GM19463 (cell line): ENCODE measurements around the gene EVA1B.

Source experiments
- ATAC-seq: cut with Tn5 transposase; IDR thresholded peaks from one replicate; pipeline ENCODE4 v1.9.1; 2021; ENCODE audit warnings: mild to moderate bottlenecking, moderate library complexity; ENCODE audit not compliant: unreplicated experiment

Gene EVA1B

DNA sequence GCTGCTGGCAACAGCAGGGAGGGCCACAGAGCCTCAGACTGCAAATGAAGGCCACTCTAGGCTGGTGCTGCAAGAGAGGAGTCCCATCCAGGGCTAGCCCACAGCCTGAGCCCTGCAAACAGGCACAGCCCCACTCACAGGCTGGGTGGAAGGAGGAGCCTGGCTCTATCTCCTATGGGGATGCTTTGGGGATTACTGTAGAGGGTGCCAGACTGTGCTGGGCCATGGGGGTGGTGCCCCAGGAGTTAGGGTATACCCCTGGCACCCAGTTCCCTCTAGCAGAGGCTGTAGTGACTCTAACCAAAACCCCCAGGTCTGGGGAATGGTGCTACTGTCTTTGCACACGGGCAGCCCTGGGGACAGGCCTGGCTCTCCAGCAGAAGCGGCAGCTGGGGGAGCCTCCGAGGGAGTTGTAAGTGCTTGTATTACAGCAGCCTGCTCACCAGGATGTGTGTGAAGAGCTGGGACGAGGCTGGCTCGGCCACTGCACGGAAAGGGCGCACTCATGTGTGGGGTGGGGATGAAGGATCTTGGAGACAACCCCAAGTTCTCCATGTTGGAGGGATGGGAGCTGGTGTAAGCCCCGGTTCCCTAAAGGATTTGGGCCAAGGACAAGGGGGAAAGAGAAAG lies 23.4 kb upstream of the EVA1B start:
- ATAC-seq: no peak

DNA sequence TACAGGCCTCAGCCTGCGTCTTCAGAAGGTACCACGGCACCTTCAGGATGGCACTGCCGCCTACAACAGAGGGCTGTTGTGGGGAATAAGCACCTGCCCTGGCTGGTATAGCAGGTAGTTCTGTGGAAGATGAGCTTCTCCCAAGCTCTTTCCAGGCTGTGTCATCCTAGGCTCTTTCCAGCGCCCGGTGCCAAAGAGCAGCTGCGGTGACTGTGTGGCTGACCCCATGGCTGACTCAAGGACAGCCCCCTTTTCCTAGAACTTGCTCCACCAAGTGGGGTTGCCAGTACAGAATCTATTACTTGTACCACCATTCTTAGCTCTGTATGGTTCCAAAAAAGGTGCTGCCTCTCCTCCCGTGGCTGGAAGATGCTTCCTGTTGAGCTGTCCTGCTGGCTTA lies 21.9 kb upstream of the EVA1B start:
- ATAC-seq: no peak

DNA sequence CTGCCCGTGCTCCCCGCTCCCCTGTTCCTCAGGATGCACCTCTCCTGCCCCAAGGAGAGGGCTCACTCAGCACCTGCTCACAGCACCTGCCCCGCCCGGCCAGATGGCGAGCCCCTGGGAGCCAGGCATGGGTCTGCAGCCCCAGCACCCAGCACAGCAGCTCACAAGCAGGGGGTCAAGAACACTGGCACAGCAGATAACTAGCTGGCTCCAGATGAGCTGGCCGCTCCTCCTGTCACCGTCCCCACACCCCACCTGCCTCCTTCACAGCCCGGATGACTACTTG lies 20.9 kb upstream of the EVA1B start:
- no peak for ATAC-seq

DNA sequence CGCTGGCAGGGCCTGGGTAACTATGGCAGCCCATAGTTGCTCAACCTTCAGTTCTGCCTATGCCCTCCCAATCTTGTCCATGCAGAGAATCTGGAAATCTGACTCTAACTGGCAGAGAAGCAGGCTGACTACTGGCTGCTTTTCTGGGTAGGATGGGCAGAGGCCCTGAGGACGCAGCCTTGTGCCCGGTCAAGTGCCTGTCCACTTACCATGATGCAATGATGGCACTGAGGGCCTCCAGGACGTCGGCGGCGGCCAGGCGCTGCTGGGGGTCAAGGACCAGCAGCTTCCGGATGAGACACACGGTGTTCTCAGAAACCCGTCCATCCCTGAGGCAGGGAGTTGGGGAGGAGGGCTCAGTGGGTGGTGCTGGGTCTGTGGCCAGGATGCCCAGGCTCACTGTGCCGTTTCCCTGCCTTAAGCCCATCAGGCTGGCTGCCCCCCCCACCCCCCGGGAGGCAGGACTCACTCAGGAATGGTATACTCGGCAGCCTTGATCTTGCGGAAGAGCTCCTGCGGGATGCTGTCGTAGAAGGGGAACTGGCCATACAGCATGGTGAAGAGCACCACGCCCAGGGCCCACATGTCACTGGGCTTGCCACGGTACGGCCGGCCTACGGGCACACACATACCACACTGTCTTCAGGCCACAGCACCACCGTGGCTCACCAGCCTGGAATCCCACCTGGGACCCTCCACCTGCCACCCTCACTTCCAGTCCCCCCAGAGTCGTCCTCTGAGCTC lies 20.4 kb upstream of the EVA1B start:
- ATAC-seq: no peak

- ATAC-seq: no peak
These were observed 19.2 kb upstream of the EVA1B start for GRCh38 chr1:36342426-36343185.

- no peak for ATAC-seq
These were observed 18.3 kb upstream of the EVA1B start for GRCh38 chr1:36341626-36342320.

DNA sequence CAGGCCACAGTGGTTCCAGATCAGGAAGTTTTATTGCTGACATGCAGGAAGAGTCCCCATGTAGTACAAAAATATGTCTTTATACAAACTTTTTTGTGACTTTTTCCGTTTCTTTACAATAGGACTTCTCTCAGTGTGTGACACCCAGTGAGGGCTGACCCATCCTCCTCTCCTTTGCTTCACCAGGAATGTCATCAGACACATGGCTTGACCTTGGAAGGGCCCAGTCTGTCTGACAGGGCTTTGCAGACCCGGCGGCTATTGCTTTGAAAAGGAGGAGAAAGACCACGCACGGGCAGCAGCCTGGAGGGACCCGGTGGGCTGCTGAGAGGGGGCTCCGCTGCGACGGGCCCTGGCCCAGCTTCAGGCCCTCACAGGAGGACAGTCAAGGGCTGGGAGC lies 16.2 kb upstream of the EVA1B start:
- ATAC-seq: no peak

DNA sequence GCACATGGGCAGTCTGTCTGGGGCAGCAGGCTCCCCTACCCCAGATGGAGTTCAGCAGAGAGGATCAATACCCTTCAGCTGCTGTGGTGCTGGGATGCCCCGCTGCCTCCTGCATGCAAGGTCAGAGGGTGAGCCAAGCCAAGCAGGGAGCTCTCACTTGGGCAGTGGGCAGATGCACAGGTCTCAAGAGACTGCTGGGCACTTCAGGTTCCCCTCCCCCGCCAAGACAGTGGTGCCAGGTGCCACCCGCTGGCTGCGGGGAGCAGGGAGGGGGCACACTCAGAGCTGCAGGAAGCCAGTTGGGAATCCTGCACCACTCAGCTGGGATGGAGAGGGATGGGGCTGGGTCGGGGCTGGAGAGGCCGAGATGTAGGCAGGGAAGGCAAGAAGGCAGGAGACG lies 15.8 kb upstream of the EVA1B start:
- ATAC-seq: no peak

DNA sequence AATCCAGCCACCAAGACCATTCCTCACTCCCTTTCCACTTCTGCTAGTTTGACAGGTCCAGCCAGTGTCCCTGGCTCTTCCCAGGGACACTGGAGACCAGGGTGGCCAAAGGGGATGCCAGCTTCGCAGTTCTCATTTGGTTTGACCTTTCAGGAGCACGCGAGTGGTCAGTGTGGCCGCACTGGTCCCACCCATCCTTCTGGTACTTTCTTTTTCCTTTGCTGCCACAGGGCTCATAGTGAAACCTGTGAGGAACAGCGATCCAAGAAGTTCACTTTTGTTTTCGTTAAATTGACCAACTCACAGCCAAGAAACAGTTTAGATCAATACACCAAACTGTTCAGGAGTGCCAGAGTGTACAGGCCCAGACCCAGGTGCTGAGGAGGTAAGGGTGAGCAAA lies 14.4 kb upstream of the EVA1B start:
- ATAC-seq: no peak

GRCh38 chr1:36330940-36331339 lies 7.5 kb upstream of the EVA1B start:
- no peak for ATAC-seq

- no peak for ATAC-seq
These were observed 6.4 kb upstream of the EVA1B start for GRCh38 chr1:36329817-36330216.

DNA sequence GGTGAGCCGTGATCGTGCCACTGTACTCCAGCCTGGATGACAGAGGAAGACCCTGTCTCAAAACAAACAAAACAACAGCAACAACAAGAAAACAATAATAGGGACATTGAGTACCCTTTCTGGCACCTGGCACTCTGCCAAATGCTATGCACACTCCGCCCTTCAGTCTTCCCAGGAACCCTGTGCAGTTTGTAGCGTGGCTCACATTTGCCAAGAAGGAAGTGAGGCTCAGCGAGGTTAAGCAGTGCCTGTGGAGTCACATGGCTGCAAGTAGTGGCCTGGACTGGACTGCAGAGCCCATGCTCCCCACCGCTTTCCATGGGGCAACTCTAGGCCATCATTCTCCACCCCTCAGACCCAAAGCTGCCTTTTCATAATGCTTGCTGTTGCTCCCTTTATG lies 5.3 kb upstream of the EVA1B start:
- no peak for ATAC-seq

- ATAC-seq: no peak
These were observed 4.6 kb upstream of the EVA1B start for GRCh38 chr1:36328088-36328480.

DNA sequence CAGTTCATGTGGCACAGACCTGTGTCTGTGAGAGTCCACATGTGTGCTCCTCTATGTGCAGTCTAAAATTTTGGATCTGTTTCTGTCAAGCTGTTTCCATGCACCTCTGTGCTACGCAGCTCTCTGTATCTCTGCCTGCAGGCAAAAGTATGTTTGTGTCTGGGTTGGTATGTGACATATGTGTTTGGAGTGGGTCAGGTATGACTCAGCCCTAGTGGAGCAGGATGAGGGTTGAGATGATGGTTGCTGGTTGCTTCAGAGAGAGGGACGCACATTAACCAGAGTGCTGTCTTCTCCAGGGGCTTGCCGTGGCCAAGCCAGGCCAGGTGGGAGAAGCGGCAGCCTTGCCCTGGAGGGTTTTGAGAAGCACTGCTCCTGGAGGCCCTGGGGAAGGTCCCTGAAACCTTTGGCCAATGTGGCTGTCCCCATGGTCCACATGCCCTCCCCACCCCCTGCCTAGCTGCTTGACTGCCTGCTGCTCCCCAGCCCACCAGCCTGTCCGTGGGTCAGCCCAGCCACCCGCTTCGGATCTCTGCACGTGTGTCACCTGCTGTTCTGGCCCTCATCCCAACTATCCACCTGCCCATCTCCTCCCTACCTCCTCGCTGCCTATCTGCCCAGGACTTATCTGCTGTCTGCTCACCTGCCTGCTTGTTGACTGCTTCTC lies 4.1 kb upstream of the EVA1B start:
- no peak for ATAC-seq

DNA sequence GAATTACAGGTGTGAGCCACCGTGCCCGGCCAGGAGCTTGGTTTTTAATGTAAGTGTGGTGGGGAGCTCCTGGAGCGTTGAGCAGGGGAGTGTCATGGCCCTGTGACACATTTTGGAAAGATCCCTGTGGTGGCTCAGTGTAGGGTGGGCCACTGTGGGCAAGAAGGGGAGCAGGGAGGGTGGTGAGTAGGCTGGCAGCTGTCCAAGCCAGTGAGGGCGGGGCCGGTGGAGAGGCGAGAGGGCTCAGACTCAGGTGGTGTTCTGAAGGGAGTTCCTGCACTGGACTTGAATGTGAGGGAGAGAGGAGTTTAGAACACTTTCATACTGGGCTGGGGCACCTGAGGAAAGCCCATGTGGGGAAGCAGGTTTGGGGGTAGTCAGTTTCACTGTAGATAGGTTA lies 3.1 kb upstream of the EVA1B start:
- ATAC-seq: no peak

- no peak for ATAC-seq
These were observed 883 bp upstream of the EVA1B start for GRCh38 chr1:36324353-36324703.

GRCh38 chr1:36322786-36323635 lies 434 bp downstream of the EVA1B start:
- peak; percentile 32 for ATAC-seq

- no peak for ATAC-seq
These were observed 1.2 kb downstream of the EVA1B start for GRCh38 chr1:36322041-36322785.

- ATAC-seq: no peak
These were observed 2.1 kb downstream of the EVA1B start for GRCh38 chr1:36321119-36321951.
